Activated CD4-positive, alpha-beta T cell treated with anti-CD3 and anti-CD28 coated beads, Interleukin-2, amount 50 U/mL, for 24 hours (primary cell): Measurements from ENCODE around the gene OARD1.
"Not testable (repeated sequence)": the region's sequence is repeated elsewhere in the genome, so short reads cannot be mapped to it uniquely, and the experiment has no call there.

Experiments used
- DNase-seq, 2 donors: peaks; one replicate each; pipeline ENCODE4 v3.0.0-alpha.2; 2020; ENCODE audit warnings: low read depth in 1 of 2, low spot score in 1 of 2

OARD1 gene

DNA sequence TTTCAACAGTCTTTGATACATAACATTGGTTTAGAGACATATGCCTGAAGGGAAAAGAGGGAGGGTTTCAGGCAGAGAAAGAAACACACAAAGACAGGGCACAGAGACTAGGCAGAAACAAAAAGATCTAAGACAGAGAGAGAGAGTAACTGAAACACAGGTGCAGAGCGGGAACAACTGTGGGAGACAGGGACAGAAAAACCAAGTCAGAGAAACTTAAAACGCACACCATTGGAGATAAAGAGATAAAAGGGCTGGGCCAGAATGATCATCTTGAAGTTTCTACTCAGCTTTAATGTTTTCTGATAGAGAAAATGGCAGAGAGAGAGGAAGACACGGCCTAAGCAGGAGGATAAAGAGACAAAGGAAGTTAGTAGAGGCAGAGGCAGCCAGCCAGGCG lies 44.9 kb downstream of the OARD1 start:
- no peak for DNase-seq

DNA sequence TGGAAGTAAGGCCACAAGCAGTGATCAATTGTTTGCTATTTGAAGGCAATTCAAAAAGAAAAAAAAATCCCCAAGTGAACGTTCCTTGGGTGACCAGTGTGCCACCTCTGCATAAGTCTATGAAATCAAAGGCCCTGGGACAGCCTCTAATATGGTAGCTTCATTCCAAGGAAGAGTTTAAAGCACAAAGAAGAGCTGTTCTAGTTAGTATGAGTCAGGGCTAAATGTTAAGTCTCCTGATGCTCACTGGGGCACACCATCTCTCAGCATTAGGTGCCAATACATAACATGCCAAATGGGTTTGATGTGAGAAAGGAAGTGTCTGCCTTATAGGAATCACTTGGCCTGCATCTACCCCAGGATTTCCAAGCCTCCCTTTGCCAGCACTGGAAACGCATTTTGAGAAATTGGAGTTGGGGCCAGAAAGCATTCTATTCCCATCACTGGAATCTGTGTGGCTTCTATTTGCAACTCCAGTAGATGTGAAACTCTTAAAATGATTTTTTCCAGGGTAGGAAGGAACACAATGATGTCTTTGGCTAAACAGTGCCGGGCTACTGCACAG lies 46.1 kb downstream of the OARD1 start:
- DNase-seq: no peak

DNA sequence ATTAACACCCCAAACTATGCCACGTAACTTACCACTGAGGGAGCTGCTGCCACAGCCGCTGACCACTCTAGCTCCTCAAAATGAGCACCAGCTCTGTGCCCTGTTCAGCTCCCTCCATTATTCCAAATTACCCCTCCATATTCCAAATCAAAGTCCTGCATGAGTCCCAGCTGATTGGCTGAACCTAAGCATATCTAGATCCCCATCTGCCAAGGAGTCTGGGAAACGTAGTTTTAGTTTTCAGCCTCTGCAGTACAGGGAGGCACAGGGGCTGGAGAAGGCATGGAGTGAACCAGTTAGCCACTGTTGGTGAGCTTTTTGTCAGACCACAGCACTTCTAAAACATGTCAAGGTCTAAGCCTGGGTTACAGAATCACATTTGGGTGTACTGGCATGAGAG lies 49.0 kb downstream of the OARD1 start:
- DNase-seq: no peak

DNA sequence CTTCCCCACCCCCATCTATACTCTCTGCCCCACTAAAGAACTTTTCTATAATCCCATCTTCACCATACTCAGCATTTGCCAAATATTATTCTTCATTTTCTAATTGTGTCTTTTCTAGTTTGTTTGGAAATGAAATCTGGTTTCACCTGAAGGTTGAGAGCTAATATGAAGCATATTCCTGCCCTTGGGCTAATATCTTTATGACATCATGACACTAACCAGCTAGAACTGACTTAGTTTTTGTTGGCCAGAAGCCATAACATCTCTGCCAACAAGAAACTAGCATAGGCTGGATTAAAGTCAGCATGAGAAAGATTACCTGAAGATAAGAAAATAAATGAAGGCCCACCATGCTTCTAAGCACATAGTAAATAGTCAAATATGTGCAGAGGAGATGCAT lies 49.9 kb downstream of the OARD1 start:
- no peak for DNase-seq

DNA sequence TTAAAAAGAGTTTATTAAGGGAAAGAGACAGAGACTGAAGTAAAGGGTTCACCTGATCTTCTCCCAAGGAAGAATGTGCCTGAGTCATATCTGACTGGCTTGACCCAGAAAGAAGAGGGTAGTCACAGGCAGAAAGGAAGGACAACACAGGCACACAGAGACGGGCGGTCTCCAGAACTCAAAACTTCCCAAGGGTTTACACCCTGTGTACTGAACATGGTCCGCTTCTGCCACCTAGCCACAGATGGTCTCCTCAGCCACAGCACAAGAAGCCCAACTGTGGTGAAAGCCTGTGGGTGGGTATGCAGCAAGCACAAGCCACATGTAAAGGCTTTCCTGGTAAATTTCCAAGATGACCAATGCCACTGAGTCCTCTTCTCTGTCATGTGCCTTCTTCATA lies 50.3 kb downstream of the OARD1 start:
- DNase-seq: no peak

DNA sequence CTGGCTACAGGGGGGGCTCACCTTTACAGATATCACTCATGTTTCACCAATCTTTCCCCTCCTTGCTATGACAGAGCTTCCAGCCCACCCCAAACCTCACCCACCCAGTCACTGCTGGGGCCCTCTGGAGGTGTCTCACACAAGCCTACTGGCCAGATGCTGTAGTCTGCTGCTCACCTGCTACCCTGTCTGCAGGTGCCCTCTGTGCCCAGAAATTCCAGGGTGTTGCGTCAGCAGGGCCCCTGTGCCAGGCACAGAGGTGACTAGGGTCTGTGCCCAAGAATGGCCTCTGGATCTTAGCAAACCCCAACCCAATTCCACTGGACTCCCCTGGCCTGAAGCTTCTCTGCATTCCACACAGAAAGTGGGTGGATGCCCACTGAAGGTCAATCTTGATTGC lies 54.5 kb downstream of the OARD1 start:
- no peak for DNase-seq

DNA sequence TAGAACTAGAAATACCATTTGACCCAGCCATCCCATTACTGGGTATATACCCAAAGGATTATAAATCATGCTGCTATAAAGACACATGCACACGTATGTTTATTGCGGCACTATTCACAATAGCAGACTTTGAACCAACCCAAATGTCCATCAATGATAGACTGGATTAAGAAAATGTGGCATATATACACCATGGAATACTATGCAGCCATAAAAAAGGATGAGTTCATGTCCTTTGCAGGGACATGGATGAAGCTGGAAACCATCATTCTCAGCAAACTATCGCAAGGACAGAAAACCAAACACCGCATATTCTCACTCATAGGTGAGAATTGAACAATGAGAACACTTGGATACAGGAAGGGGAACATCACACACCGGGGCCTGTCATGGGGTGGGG lies 56.3 kb downstream of the OARD1 start:
- DNase-seq: not testable (repeated sequence)

DNA sequence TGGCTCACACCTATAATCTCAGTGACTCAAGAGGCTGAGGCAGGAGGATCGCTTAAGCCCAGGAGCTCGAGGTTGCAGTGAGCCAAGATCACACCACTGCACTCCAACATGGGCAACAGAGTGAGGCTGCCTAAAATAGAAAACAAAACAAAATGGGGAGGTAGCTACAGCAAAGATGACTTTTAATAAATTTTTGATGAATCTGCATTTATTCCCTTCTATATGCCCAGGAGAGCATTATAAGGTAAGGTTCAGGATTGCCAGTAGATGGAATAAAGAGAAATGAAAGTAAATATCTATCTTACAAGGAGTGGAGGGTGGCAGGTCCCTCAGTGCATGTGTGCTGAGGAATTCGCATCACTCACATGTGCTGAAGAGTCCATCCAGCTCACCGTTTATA lies 57.4 kb downstream of the OARD1 start:
- DNase-seq: no peak
